ENCODE measurements around the gene CTNS. TPM values are rescaled to one million over a fixed set of nuclear protein-coding genes. Genes with fewer than 3 reads are reported as not detected.
A peak's percentile ranks its signal among the peaks of the same experiment; 100 is the strongest.

Gene CTNS
- total RNA-seq, 6 experiments from 2014 or later: 6.7 to 30.3 (median 9.4) TPM

DNA sequence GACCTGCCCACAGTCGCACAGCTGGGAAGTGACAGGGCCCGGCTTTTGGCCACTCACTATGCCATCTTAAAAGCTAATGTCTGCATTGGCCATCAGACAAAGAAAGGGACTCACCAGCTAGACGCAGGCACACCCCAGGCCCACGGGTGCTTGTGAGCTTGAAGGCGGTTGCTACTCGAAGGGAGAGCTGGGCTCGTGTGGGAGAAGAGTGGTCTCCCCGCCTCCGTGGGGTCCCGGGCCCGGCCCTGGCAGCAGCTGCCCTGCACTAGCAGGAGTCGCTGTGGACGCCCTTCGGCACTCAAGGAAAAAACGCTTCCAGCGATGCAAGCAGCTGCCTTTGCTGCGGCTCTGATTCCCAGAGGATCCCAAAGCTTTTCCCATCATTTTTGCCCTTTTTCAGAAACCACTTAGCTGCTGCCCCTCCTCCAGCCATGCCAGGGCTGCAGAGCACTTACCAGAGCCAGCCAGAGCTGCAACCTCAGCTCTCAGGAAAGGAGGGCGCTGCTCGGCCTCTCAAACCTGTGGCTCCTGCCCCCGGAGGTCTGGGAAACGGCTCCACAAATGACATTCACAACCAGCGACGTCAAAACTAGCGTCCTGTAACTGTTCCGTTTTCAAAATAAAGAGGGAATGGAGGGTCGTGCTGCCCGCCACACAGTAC is 39.6 kb upstream of the CTNS start:
- ATAC-seq (no peak), DNase-seq (peak in 1 of 3 donors; percentile 38)
- Histone ChIP-seq H3K4me1 (no peaks in the 10 kb centered on the region), H3K36me3 (peaks cover 0 to under 1% (median under 1%) of the 10 kb centered on the region in 4 donors), H3K4me3 (no peak overlapping the region), H3K9me3 (no peaks in the 10 kb centered on the region), H3K27ac (no peak overlapping the region), H3K27me3 (no peaks in the 10 kb centered on the region)
- TF ChIP-seq, protein P1, sequence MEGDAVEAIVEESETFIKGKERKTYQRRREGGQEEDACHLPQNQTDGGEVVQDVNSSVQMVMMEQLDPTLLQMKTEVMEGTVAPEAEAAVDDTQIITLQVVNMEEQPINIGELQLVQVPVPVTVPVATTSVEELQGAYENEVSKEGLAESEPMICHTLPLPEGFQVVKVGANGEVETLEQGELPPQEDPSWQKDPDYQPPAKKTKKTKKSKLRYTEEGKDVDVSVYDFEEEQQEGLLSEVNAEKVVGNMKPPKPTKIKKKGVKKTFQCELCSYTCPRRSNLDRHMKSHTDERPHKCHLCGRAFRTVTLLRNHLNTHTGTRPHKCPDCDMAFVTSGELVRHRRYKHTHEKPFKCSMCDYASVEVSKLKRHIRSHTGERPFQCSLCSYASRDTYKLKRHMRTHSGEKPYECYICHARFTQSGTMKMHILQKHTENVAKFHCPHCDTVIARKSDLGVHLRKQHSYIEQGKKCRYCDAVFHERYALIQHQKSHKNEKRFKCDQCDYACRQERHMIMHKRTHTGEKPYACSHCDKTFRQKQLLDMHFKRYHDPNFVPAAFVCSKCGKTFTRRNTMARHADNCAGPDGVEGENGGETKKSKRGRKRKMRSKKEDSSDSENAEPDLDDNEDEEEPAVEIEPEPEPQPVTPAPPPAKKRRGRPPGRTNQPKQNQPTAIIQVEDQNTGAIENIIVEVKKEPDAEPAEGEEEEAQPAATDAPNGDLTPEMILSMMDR (IDR thresholded peaks at IDR 0.05): no peak
- TF ChIP-seq POLR2A (IDR thresholded peaks at IDR 0.05): no peak
- 86% methylated on average over 8 of the region's 27 CpGs for WGBS (ENCODE audit: insufficient coverage, low coverage, low lambda C conversion rate, missing lambda C conversion rate)
- intact Hi-C loops (cut with DNase I): no loop called here

DNA sequence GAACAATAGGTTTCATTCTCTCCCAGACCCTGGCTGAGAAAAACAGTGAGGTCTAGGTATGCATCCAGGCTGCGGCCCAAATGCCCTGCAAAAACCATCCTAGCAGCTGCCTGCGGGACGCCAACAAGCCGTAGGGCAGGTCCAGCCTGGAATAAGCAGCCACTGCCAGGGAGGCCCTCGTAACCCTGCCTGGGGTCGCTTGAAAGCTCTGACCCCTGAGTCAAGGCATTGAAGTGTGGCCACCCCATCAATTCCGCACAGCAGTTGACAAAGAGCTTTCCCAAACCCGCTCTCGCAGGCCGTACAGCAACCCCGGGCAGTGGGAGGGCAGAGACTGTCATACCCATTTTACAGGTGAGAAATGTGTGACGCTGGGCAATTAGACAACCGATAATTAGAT is 38.5 kb upstream of the CTNS start:
- DNase-seq: no peak
- no peaks in the 10 kb centered on the region for H3K4me1 ChIP-seq
- H3K27me3 ChIP-seq: no peaks in the 10 kb centered on the region
- intact Hi-C loops (cut with DNase I): no loop called here
- H3K36me3 ChIP-seq: no peaks in the 10 kb centered on the region
- no peak overlapping the region for H3K4me3 ChIP-seq
- no peak for ATAC-seq
- WGBS (ENCODE audit: insufficient coverage, low coverage, low lambda C conversion rate, missing lambda C conversion rate): no CpG with 5 or more reads among the region's 13 CpGs
- TF ChIP-seq POLR2A (IDR thresholded peaks at IDR 0.05): no peak
- TF ChIP-seq, protein P1 (IDR thresholded peaks at IDR 0.05): no peak
- no peak overlapping the region for H3K27ac ChIP-seq
- H3K9me3 ChIP-seq: no peaks in the 10 kb centered on the region

DNA sequence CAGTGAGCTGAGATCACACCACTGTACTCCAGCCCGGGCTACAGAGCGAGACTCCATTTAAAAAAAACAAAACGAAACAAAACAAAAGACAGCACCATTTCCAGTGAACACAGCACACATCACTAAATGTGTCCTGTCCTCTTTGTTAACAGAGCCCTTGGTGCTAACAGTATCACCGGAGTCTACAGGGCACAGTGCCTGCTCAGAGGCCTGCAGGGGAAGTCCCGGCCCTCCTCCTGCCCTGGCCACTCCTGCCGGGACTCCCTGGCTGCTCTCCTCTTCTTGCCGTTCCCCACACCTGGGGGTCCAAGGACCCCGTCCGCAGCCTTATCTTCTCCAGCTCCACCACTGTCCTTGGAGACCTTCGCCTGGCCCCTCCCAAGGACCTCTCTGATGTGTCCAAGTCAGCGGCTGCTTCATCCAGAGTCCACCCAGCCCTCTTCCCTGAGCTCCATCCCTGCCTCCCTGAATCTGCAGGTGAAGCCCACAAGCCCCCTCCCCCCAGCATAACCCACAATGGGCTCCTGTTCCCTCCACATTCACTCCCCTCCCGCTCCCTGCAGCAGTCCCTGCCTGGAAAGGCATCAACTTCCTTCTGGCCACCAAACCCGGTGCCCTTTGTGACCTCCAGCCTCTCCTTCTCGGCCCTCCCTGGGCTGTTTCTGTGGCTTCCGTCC is 35.9 kb upstream of the CTNS start:
- H3K9me3 ChIP-seq: no peaks in the 10 kb centered on the region
- ATAC-seq: peak in 1 of 4 donors; percentile 30
- WGBS (ENCODE audit: insufficient coverage, low coverage, low lambda C conversion rate, missing lambda C conversion rate): 84% methylated on average over 7 of the region's 15 CpGs
- H3K4me3 ChIP-seq: no peak overlapping the region
- DNase-seq: peak in 1 of 3 donors; percentile 39
- H3K27me3 ChIP-seq: no peaks in the 10 kb centered on the region
- H3K36me3 ChIP-seq: no peaks in the 10 kb centered on the region
- H3K27ac ChIP-seq: no peak overlapping the region
- no peaks in the 10 kb centered on the region for H3K4me1 ChIP-seq
- intact Hi-C loops (cut with DNase I): no loop called here
- no peak for TF ChIP-seq POLR2A (IDR thresholded peaks at IDR 0.05)
- TF ChIP-seq, protein P1 (IDR thresholded peaks at IDR 0.05): no peak

DNA sequence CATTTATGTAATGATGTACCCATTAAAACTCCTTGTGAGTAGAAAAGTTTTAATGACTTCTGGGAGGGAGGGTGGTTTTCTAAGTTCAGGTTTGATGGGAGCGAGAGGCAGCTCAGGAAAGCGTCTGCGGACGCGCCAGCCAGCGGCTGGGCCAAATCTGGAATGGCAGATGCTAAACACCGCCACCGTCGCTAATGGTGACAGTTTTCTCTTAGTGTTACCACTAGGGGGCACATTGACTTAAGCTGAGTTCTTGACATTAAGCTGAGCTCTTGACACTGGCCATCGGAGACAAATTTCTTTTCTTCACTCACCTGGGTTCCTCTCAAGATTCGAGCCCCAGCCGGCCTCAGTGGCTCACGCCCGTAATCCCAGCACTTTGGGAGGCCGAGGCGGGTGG is 34.1 kb upstream of the CTNS start:
- no peak overlapping the region for H3K27ac ChIP-seq
- 85% methylated on average over 15 of the region's 16 CpGs for WGBS (ENCODE audit: insufficient coverage, low coverage, low lambda C conversion rate, missing lambda C conversion rate)
- no peak overlapping the region for H3K4me3 ChIP-seq
- H3K36me3 ChIP-seq: peaks cover 0 to 11% (median 3%) of the 10 kb centered on the region in 4 donors
- TF ChIP-seq POLR2A (IDR thresholded peaks at IDR 0.05): no peak
- TF ChIP-seq, protein P1 (IDR thresholded peaks at IDR 0.05): peak; percentile 28 to 42 (median 38)
- H3K9me3 ChIP-seq: no peaks in the 10 kb centered on the region
- intact Hi-C loops (cut with DNase I): no loop called here
- peak in 3 of 4 donors; percentile 45 to 52 (median 50) for ATAC-seq
- H3K4me1 ChIP-seq: no peaks in the 10 kb centered on the region
- H3K27me3 ChIP-seq: no peaks in the 10 kb centered on the region
- DNase-seq: peak in 1 of 3 donors; percentile 39
